ENCODE measurements around the gene KIF25. TPM values are rescaled to one million over a fixed set of nuclear protein-coding genes. Genes with fewer than 3 reads are reported as not detected.
"Not testable (repeated sequence)": the region's sequence is repeated elsewhere in the genome, so short reads cannot be mapped to it uniquely, and the experiment has no call there.

The KIF25 gene
- total RNA-seq, 1 donor from 2014 or later, result not detected

DNA sequence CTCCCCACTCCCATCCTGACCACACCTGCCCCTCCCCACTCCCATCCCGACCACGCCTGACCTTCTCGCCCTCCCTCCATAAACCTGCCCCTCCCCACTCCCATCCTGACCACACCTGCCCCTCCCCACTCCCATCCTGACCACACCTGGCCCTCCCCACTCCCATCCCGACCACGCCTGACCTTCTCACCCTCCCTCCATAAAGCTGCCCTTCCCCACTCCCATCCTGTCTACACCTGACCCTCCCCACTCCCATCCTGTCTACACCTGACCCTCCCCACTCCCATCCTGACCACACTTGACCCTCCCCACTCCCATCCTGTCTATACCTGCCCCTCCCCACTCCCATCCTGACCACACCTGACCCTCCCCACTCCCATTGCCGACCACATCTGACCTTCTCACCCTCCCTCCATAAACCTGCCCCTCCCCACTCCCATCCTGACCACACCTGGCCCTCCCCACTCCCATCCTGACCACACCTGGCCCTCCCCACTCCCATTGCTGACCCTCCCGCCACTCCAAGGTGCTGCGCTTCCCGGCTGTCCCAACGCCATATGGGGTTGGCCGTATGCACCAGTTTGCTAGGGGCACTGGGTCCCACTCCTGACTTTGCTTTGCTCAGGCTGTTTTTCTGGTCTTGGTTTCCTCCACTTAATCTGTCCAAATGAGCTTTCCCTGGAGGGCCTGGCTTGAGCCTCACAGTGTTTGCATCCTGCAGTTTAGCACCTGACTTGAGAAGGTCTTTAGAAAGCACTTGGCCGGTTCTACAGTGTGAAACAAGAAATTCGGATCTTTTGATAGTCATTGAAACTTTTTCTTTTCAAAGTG, 2.9 kb downstream of the KIF25 start:
- Mint-ChIP-seq H3K4me3 (ENCODE audit: unreplicated experiment) (no peak overlapping the region), H3K4me1 (ENCODE audit: unreplicated experiment) (peaks cover 6% of the 10 kb centered on the region), H3K27me3 (ENCODE audit: unreplicated experiment) (peaks cover 11% of the 10 kb centered on the region), H3K27ac (ENCODE audit: unreplicated experiment) (no peak overlapping the region), H3K36me3 (ENCODE audit: low read depth, unreplicated experiment) (peaks cover 9% of the 10 kb centered on the region), H3K9me3 (ENCODE audit: unreplicated experiment) (no peaks in the 10 kb centered on the region)
- TF ChIP-seq, protein P1, sequence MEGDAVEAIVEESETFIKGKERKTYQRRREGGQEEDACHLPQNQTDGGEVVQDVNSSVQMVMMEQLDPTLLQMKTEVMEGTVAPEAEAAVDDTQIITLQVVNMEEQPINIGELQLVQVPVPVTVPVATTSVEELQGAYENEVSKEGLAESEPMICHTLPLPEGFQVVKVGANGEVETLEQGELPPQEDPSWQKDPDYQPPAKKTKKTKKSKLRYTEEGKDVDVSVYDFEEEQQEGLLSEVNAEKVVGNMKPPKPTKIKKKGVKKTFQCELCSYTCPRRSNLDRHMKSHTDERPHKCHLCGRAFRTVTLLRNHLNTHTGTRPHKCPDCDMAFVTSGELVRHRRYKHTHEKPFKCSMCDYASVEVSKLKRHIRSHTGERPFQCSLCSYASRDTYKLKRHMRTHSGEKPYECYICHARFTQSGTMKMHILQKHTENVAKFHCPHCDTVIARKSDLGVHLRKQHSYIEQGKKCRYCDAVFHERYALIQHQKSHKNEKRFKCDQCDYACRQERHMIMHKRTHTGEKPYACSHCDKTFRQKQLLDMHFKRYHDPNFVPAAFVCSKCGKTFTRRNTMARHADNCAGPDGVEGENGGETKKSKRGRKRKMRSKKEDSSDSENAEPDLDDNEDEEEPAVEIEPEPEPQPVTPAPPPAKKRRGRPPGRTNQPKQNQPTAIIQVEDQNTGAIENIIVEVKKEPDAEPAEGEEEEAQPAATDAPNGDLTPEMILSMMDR (IDR thresholded peaks at IDR 0.05; ENCODE audit: unreplicated experiment), result no peak
- DNase-seq (ENCODE audit: low spot score), result no peak

DNA sequence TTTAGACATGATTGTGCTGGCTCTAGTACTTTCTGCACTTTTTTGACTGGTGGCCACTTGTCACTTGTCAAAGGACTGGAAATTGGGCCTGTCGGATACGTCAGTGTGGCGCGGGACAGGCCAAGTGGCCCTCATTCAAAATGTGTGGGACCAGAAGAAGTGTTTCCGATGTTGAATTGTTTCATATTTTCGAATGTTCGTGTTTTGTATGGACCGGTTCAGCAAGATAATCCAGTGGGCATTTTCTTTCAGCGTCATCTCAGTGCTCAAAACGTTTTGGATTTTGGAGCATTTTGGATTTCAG, 3.5 kb downstream of the KIF25 start:
- Mint-ChIP-seq H3K27me3 (ENCODE audit: unreplicated experiment) (peaks cover 11% of the 10 kb centered on the region), H3K4me3 (ENCODE audit: unreplicated experiment) (no peak overlapping the region), H3K36me3 (ENCODE audit: low read depth, unreplicated experiment) (peaks cover 9% of the 10 kb centered on the region), H3K4me1 (ENCODE audit: unreplicated experiment) (peaks cover 6% of the 10 kb centered on the region), H3K27ac (ENCODE audit: unreplicated experiment) (no peak overlapping the region), H3K9me3 (ENCODE audit: unreplicated experiment) (no peaks in the 10 kb centered on the region)
- no peak for DNase-seq (ENCODE audit: low spot score)
- TF ChIP-seq, protein P1 (IDR thresholded peaks at IDR 0.05; ENCODE audit: unreplicated experiment), result no peak

DNA sequence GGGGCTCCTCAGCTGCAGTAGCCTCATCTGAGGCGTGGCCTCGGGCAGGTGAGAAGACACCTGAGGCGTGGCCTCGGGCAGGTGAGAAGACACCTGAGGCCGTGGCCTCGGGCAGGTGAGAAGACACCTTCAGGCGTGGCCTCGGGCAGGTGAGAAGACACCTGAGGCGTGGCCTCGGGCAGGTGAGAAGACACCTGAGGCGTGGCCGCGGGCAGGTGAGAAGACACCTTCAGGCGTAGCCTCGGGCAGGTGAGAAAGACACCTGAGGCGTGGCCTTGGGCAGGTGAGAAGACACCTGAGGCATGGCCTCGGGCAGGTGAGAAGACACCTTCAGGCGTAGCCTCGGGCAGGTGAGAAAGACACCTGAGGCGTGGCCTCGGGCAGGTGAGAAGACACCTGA, 4.0 kb downstream of the KIF25 start:
- not testable (repeated sequence) for H3K4me1 Mint-ChIP-seq (ENCODE audit: unreplicated experiment); H3K36me3 Mint-ChIP-seq (ENCODE audit: low read depth, unreplicated experiment); H3K9me3 Mint-ChIP-seq (ENCODE audit: unreplicated experiment); DNase-seq (ENCODE audit: low spot score); H3K27ac Mint-ChIP-seq (ENCODE audit: unreplicated experiment); H3K4me3 Mint-ChIP-seq (ENCODE audit: unreplicated experiment)
- peaks cover 11% of the 10 kb centered on the region for H3K27me3 Mint-ChIP-seq (ENCODE audit: unreplicated experiment)

DNA sequence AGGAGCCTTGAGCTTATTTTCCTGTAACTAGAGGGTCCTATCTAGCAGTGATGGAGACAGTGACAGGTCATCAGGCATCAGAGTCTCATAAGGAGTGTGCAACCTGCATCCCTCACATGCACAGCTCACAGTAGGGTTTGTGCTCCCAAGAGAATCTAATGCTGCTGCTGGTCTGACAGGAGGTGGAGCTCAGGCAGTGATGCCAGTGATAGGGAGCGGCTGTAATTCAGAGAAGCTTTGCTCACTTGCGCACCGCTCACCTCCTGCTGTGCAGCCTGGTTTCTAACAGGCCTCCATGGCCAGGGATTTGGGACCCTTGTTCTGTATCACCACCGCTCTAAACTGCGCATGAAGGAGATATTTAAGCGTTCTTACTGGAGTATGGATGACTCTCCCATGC, 5.3 kb downstream of the KIF25 start:
- TF ChIP-seq, protein P1 (IDR thresholded peaks at IDR 0.05; ENCODE audit: unreplicated experiment), result no peak
- H3K27me3 Mint-ChIP-seq (ENCODE audit: unreplicated experiment), result peaks cover 9% of the 10 kb centered on the region
- peaks cover 6% of the 10 kb centered on the region for H3K4me1 Mint-ChIP-seq (ENCODE audit: unreplicated experiment)
- no peak overlapping the region for H3K27ac Mint-ChIP-seq (ENCODE audit: unreplicated experiment)
- peaks cover 9% of the 10 kb centered on the region for H3K36me3 Mint-ChIP-seq (ENCODE audit: low read depth, unreplicated experiment)
- H3K4me3 Mint-ChIP-seq (ENCODE audit: unreplicated experiment), result no peak overlapping the region
- DNase-seq (ENCODE audit: low spot score), result no peak
- no peaks in the 10 kb centered on the region for H3K9me3 Mint-ChIP-seq (ENCODE audit: unreplicated experiment)

DNA sequence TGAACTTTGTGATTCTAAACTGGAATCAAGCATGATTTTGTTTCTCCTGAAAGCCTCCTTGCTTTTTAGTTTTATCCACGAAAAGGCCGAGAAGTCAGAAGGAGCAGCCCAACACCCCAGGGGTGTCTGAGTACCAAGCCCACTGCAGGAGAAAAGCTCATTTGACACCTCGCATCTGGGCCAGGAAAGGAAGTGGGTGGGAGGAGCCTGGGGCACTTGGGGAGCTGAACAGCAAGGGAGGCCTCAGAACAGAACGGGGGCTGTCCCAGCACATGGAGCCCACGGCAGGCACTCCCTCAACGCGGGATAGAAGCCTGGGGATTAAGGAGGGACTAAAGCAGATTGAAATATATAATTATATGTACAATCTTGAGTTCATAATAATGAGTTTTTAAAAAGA, 6.6 kb downstream of the KIF25 start:
- Mint-ChIP-seq H3K27ac (ENCODE audit: unreplicated experiment) (no peak overlapping the region), H3K36me3 (ENCODE audit: low read depth, unreplicated experiment) (peaks cover 9% of the 10 kb centered on the region), H3K9me3 (ENCODE audit: unreplicated experiment) (no peaks in the 10 kb centered on the region), H3K27me3 (ENCODE audit: unreplicated experiment) (peaks cover 9% of the 10 kb centered on the region), H3K4me1 (ENCODE audit: unreplicated experiment) (peaks cover 6% of the 10 kb centered on the region), H3K4me3 (ENCODE audit: unreplicated experiment) (no peak overlapping the region)
- DNase-seq (ENCODE audit: low spot score), result no peak
- TF ChIP-seq, protein P1 (IDR thresholded peaks at IDR 0.05; ENCODE audit: unreplicated experiment), result no peak

Measured in endothelial cell (in vitro differentiated cells).